ENCODE data around the gene RHOBTB1. TPM values are rescaled to one million over a fixed set of nuclear protein-coding genes. Genes with fewer than 3 reads are reported as not detected.

The RHOBTB1 gene
- total and polyA plus RNA-seq, 2 experiments from 2014 or later: 4.6 to 13.2 TPM

DNA sequence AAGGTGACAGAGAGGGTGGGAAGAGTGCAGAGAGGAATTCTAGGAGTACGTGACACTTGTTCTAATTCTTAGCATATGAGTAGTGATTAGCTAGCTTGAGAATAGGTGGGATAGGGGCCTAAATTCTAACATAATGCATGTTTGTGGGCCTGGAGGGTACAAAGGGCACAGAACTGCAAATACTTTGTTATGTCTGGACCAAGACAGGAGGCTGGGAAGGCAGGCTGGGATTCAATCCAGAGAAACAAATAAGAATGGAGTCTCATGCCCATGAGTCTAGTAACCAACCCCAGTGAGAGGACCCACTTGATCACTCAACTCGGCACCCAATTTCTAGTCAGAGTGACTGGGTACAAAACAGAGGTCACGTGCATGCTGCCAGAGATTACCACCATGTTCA, 40.9 kb downstream of the RHOBTB1 start (continued):
- TF ChIP-seq, protein P1, sequence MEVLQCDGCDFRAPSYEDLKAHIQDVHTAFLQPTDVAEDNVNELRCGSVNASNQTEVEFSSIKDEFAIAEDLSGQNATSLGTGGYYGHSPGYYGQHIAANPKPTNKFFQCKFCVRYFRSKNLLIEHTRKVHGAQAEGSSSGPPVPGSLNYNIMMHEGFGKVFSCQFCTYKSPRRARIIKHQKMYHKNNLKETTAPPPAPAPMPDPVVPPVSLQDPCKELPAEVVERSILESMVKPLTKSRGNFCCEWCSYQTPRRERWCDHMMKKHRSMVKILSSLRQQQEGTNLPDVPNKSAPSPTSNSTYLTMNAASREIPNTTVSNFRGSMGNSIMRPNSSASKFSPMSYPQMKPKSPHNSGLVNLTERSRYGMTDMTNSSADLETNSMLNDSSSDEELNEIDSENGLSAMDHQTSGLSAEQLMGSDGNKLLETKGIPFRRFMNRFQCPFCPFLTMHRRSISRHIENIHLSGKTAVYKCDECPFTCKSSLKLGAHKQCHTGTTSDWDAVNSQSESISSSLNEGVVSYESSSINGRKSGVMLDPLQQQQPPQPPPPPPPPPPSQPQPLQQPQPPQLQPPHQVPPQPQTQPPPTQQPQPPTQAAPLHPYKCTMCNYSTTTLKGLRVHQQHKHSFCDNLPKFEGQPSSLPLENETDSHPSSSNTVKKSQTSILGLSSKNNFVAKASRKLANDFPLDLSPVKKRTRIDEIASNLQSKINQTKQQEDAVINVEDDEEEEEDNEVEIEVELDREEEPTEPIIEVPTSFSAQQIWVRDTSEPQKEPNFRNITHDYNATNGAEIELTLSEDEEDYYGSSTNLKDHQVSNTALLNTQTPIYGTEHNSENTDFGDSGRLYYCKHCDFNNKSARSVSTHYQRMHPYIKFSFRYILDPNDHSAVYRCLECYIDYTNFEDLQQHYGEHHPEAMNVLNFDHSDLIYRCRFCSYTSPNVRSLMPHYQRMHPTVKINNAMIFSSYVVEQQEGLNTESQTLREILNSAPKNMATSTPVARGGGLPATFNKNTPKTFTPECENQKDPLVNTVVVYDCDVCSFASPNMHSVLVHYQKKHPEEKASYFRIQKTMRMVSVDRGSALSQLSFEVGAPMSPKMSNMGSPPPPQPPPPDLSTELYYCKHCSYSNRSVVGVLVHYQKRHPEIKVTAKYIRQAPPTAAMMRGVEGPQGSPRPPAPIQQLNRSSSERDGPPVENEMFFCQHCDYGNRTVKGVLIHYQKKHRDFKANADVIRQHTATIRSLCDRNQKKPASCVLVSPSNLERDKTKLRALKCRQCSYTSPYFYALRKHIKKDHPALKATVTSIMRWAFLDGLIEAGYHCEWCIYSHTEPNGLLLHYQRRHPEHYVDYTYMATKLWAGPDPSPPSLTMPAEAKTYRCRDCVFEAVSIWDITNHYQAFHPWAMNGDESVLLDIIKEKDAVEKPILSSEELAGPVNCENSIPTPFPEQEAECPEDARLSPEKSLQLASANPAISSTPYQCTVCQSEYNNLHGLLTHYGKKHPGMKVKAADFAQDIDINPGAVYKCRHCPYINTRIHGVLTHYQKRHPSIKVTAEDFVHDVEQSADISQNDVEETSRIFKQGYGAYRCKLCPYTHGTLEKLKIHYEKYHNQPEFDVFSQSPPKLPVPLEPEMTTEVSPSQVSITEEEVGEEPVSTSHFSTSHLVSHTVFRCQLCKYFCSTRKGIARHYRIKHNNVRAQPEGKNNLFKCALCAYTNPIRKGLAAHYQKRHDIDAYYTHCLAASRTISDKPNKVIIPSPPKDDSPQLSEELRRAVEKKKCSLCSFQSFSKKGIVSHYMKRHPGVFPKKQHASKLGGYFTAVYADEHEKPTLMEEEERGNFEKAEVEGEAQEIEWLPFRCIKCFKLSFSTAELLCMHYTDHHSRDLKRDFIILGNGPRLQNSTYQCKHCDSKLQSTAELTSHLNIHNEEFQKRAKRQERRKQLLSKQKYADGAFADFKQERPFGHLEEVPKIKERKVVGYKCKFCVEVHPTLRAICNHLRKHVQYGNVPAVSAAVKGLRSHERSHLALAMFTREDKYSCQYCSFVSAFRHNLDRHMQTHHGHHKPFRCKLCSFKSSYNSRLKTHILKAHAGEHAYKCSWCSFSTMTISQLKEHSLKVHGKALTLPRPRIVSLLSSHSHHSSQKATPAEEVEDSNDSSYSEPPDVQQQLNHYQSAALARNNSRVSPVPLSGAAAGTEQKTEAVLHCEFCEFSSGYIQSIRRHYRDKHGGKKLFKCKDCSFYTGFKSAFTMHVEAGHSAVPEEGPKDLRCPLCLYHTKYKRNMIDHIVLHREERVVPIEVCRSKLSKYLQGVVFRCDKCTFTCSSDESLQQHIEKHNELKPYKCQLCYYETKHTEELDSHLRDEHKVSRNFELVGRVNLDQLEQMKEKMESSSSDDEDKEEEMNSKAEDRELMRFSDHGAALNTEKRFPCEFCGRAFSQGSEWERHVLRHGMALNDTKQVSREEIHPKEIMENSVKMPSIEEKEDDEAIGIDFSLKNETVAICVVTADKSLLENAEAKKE (CRISPR knock-in tag; IDR thresholded peaks at IDR 0.05): no peak
- no peak for TF ChIP-seq POLR2AphosphoS5 (IDR thresholded peaks at IDR 0.05; ENCODE audit: low read depth)
- no peak for TF ChIP-seq EZH2phosphoT487 (IDR thresholded peaks at IDR 0.05; ENCODE audit: unreplicated experiment)
- no peak for TF ChIP-seq JUNB (IDR thresholded peaks at IDR 0.05; ENCODE audit: unreplicated experiment)
- TF ChIP-seq CREB1 (CRISPR knock-in tag; IDR thresholded peaks at IDR 0.05; ENCODE audit: low read depth): no peak

DNA sequence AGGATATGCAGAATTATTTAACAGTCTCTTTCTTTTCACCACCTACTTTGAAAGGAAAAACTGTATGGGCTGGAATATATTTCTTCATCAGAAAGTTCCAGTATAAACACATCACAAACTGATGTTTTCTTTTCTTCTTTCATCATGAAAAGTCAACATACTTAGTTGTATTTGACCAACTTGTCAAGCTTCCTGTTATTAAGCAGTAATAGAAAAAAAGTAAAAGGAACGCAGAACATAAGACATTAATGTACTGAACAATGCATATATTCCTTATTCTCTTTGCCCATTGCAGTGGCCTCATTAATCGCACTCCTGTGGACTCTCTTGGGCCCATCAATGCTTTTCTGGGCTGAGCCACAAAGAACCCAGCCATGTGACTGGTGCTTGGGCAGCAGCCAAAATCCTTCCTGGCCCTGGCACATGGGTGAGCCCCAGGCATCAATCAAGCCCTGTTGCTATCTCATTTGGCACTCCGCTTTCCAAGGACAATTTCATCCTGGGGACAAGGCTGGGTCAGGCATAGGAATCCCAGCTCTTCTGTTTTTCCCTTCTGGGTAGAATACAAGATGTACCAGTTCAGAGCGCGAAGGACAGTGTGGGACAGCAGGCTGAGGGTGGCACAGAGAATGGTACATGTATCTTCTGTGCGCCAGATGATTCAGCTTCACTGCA, 42.3 kb downstream of the RHOBTB1 start:
- no peak for DNase-seq (ENCODE audit: low spot score)
- H3K9me2 ChIP-seq (ENCODE audit: insufficient read depth): no peaks in the 10 kb centered on the region
- no peaks in the 10 kb centered on the region for H3K27me3 ChIP-seq (ENCODE audit: insufficient read depth)
- Mint-ChIP-seq H3K27me3 (ENCODE audit: insufficient read depth, low read depth, poor library complexity) (no peaks in the 10 kb centered on the region), H3K27ac (no peak overlapping the region), H3K9me3 (peaks cover 6% of the 10 kb centered on the region; the same call in 1 of the 3 replicates), H3K36me3 (ENCODE audit: low read depth) (peaks cover 12% of the 10 kb centered on the region), H3K4me1 (no peaks in the 10 kb centered on the region), H3K4me3 (no peak overlapping the region)
- H3F3A ChIP-seq (replicated peaks; ENCODE audit: low read depth): no peaks in the 10 kb centered on the region
- H4K20me1 ChIP-seq (replicated peaks; ENCODE audit: insufficient read depth): no peaks in the 10 kb centered on the region
- no peak overlapping the region for H3K4me2 ChIP-seq
- no peak overlapping the region for H3K4me3 ChIP-seq
- no peak overlapping the region for H2AFZ ChIP-seq
- H3K27ac ChIP-seq (ENCODE audit: low read depth): no peak overlapping the region
- H3K36me3 ChIP-seq (ENCODE audit: insufficient read depth): 0 out of 2 replicates have a peak, but pooled peaks cover under 1% of the 10 kb centered on the region
- ATAC-seq: no peak
- no peaks in the 10 kb centered on the region for H3K79me2 ChIP-seq (replicated peaks; ENCODE audit: insufficient read depth)
- H3K4me1 ChIP-seq (ENCODE audit: insufficient read depth): no peaks in the 10 kb centered on the region
- TF ChIP-seq, protein P2, sequence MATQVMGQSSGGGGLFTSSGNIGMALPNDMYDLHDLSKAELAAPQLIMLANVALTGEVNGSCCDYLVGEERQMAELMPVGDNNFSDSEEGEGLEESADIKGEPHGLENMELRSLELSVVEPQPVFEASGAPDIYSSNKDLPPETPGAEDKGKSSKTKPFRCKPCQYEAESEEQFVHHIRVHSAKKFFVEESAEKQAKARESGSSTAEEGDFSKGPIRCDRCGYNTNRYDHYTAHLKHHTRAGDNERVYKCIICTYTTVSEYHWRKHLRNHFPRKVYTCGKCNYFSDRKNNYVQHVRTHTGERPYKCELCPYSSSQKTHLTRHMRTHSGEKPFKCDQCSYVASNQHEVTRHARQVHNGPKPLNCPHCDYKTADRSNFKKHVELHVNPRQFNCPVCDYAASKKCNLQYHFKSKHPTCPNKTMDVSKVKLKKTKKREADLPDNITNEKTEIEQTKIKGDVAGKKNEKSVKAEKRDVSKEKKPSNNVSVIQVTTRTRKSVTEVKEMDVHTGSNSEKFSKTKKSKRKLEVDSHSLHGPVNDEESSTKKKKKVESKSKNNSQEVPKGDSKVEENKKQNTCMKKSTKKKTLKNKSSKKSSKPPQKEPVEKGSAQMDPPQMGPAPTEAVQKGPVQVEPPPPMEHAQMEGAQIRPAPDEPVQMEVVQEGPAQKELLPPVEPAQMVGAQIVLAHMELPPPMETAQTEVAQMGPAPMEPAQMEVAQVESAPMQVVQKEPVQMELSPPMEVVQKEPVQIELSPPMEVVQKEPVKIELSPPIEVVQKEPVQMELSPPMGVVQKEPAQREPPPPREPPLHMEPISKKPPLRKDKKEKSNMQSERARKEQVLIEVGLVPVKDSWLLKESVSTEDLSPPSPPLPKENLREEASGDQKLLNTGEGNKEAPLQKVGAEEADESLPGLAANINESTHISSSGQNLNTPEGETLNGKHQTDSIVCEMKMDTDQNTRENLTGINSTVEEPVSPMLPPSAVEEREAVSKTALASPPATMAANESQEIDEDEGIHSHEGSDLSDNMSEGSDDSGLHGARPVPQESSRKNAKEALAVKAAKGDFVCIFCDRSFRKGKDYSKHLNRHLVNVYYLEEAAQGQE (IDR thresholded peaks at IDR 0.05; ENCODE audit: unreplicated experiment): no peak
- TF ChIP-seq EZH2phosphoT487 (IDR thresholded peaks at IDR 0.05; ENCODE audit: unreplicated experiment) (no peak), STAT1 (IDR thresholded peaks at IDR 0.05; ENCODE audit: unreplicated experiment) (no peak), ZNF114 (CRISPR knock-in tag; IDR thresholded peaks at IDR 0.05) (no peak), EZH2 (IDR thresholded peaks at IDR 0.05; ENCODE audit: low read depth, unreplicated experiment) (no peak), POLR2AphosphoS5 (IDR thresholded peaks at IDR 0.05; ENCODE audit: low read depth) (no peak), NANOG (IDR thresholded peaks at IDR 0.05; ENCODE audit: borderline replicate concordance) (no peak)
- TF ChIP-seq, protein P3, sequence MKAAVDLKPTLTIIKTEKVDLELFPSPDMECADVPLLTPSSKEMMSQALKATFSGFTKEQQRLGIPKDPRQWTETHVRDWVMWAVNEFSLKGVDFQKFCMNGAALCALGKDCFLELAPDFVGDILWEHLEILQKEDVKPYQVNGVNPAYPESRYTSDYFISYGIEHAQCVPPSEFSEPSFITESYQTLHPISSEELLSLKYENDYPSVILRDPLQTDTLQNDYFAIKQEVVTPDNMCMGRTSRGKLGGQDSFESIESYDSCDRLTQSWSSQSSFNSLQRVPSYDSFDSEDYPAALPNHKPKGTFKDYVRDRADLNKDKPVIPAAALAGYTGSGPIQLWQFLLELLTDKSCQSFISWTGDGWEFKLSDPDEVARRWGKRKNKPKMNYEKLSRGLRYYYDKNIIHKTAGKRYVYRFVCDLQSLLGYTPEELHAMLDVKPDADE (IDR thresholded peaks at IDR 0.05): no peak
- TF ChIP-seq, protein P4, sequence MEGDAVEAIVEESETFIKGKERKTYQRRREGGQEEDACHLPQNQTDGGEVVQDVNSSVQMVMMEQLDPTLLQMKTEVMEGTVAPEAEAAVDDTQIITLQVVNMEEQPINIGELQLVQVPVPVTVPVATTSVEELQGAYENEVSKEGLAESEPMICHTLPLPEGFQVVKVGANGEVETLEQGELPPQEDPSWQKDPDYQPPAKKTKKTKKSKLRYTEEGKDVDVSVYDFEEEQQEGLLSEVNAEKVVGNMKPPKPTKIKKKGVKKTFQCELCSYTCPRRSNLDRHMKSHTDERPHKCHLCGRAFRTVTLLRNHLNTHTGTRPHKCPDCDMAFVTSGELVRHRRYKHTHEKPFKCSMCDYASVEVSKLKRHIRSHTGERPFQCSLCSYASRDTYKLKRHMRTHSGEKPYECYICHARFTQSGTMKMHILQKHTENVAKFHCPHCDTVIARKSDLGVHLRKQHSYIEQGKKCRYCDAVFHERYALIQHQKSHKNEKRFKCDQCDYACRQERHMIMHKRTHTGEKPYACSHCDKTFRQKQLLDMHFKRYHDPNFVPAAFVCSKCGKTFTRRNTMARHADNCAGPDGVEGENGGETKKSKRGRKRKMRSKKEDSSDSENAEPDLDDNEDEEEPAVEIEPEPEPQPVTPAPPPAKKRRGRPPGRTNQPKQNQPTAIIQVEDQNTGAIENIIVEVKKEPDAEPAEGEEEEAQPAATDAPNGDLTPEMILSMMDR (conservative IDR thresholded peaks at IDR 0.05; ENCODE audit: low read depth in 2 of 2): no peak

Data from GM23338 (cell line).